HEK293 (cell line): Measurements from ENCODE around the gene ZDHHC14.

ENCODE experiments used
- CTCF ChIA-PET: fragments of 350-600 bp; formaldehyde crosslinking; extraction: SDS; loops from one replicate; lab custom pipeline; 2021; ENCODE audit warnings: antibody characterized with exemption; lab: Yijun Ruan, JAX
- POLR2A ChIA-PET: fragments of 300-600 bp; formaldehyde crosslinking; extraction: SDS; loops from one replicate; lab custom pipeline; 2020; ENCODE audit warnings: antibody characterized with exemption, inconsistent platforms; lab: Yijun Ruan, JAX
- H3K27ac ChIP-seq: fragments of 200-500 bp; sonication (Bioruptor generic); 2 replicates; pipeline ENCODE4 v1.5.1; 2014; ENCODE audit warnings: low read depth, low read length, control low read depth, inconsistent platforms; ENCODE audit errors: extremely low read depth
- H3K36me3 ChIP-seq, 2 experiments: fragments of 200-500 bp in 1 of 2; sonication (Bioruptor generic) in 1 of 2; 1 replicate in 1 of 2; 2 replicates in 1 of 2; pipeline ENCODE4 v1.5.1; 2014 to 2017; ENCODE audit warnings: inconsistent platforms in 2 of 2, low read length in 2 of 2; ENCODE audit not compliant: control insufficient read depth in 2 of 2, insufficient read depth in 1 of 2
- H3K4me1 ChIP-seq: fragments of 200-500 bp; sonication (Bioruptor generic); 2 replicates; pipeline ENCODE4 v1.5.1; 2014; ENCODE audit warnings: mild to moderate bottlenecking, low read length, inconsistent platforms; ENCODE audit not compliant: control insufficient read depth, insufficient read depth
- H3K4me3 ChIP-seq: 2 replicates; pipeline ENCODE4 v1.5.1; 2011; ENCODE audit warnings: low read depth, mild to moderate bottlenecking, control low read depth, low read length, moderate library complexity
- H3K9me3 ChIP-seq: fragments of 200-500 bp; sonication (Bioruptor generic); 2 replicates; pipeline ENCODE4 v1.5.1; 2014; ENCODE audit warnings: low read depth, low read length, inconsistent platforms; ENCODE audit not compliant: control insufficient read depth, insufficient read depth
- SP7 ChIP-seq: fragments of 450-650 bp; formaldehyde crosslinking; IDR thresholded peaks from 2 replicates; pipeline ENCODE4 v1.5.1; 2016; ENCODE audit warnings: missing biosample characterization, missing genetic modification characterization
- ZBTB8A ChIP-seq: fragments of 450-650 bp; formaldehyde crosslinking; IDR thresholded peaks from 2 replicates; pipeline ENCODE4 v1.5.1; 2016; ENCODE audit warnings: missing biosample characterization, missing genetic modification characterization
- ZFP69B ChIP-seq: fragments of 450-650 bp; formaldehyde crosslinking; IDR thresholded peaks from 2 replicates; pipeline ENCODE4 v1.5.1; 2016; ENCODE audit warnings: missing biosample characterization, missing genetic modification characterization
- ZNF16 ChIP-seq: fragments of 450-650 bp; formaldehyde crosslinking; IDR thresholded peaks from 2 replicates; pipeline ENCODE4 v1.5.1; 2016; ENCODE audit warnings: low read depth, missing biosample characterization, missing genetic modification characterization
- ZNF214 ChIP-seq: fragments of 450-650 bp; formaldehyde crosslinking; IDR thresholded peaks from 2 replicates; pipeline ENCODE4 v1.5.1; 2017; ENCODE audit warnings: missing biosample characterization, mild to moderate bottlenecking, missing genetic modification characterization, borderline replicate concordance
- ZNF302 ChIP-seq: fragments of 450-650 bp; formaldehyde crosslinking; IDR thresholded peaks from 2 replicates; pipeline ENCODE4 v1.5.1; 2016; ENCODE audit warnings: missing biosample characterization, missing genetic modification characterization, low read depth
- ZNF335 ChIP-seq: fragments of 450-650 bp; formaldehyde crosslinking; conservative IDR thresholded peaks from 2 replicates; pipeline ENCODE4 v1.5.1; 2016; ENCODE audit warnings: missing biosample characterization, missing genetic modification characterization
- ZNF514 ChIP-seq: fragments of 450-650 bp; formaldehyde crosslinking; IDR thresholded peaks from 2 replicates; pipeline ENCODE4 v1.5.1; 2016; ENCODE audit warnings: missing biosample characterization, missing genetic modification characterization
- ZNF529 ChIP-seq: fragments of 450-650 bp; formaldehyde crosslinking; IDR thresholded peaks from 2 replicates; pipeline ENCODE4 v1.5.1; 2017; ENCODE audit warnings: missing genetic modification characterization, missing biosample characterization; ENCODE audit not compliant: insufficient replicate concordance
- ZNF626 ChIP-seq: fragments of 450-650 bp; sonication (Bioruptor Pico); formaldehyde crosslinking; IDR thresholded peaks from 2 replicates; pipeline ENCODE4 v1.5.1; 2018; ENCODE audit warnings: missing biosample characterization, missing genetic modification characterization, inconsistent platforms
- ZNF707 ChIP-seq: fragments of 450-650 bp; formaldehyde crosslinking; IDR thresholded peaks from 2 replicates; pipeline ENCODE4 v1.5.1; 2016; ENCODE audit warnings: missing biosample characterization, missing genetic modification characterization
- ZNF776 ChIP-seq: fragments of 450-650 bp; formaldehyde crosslinking; IDR thresholded peaks from 2 replicates; pipeline ENCODE4 v1.5.0; 2017; ENCODE audit warnings: missing biosample characterization, missing genetic modification characterization, borderline replicate concordance
- TF ChIP-seq, protein P1 (sequence below): fragments of 450-650 bp; formaldehyde crosslinking; IDR thresholded peaks from 2 replicates; pipeline ENCODE4 v1.5.1; 2017; ENCODE audit warnings: missing biosample characterization, mild to moderate bottlenecking, missing genetic modification characterization, moderate library complexity
- TF ChIP-seq, protein P2 (sequence below): fragments of 450-650 bp; formaldehyde crosslinking; IDR thresholded peaks from 2 replicates; pipeline ENCODE4 v1.5.0; 2017; ENCODE audit warnings: missing biosample characterization, missing genetic modification characterization, borderline replicate concordance
- TF ChIP-seq, protein P3 (sequence below): fragments of 450-650 bp; formaldehyde crosslinking; IDR thresholded peaks from 2 replicates; pipeline ENCODE4 v1.5.1; 2017; ENCODE audit warnings: missing biosample characterization, missing genetic modification characterization
- TF ChIP-seq, protein P4 (sequence below): fragments of 450-650 bp; formaldehyde crosslinking; IDR thresholded peaks from 2 replicates; pipeline ENCODE4 v1.5.1; 2016; ENCODE audit warnings: missing biosample characterization, missing genetic modification characterization
- TF ChIP-seq, protein P5 (sequence below): fragments of 450-650 bp; formaldehyde crosslinking; IDR thresholded peaks from 2 replicates; pipeline ENCODE4 v1.5.1; 2016; ENCODE audit warnings: missing biosample characterization, missing genetic modification characterization, borderline replicate concordance

The ZDHHC14 gene

DNA sequence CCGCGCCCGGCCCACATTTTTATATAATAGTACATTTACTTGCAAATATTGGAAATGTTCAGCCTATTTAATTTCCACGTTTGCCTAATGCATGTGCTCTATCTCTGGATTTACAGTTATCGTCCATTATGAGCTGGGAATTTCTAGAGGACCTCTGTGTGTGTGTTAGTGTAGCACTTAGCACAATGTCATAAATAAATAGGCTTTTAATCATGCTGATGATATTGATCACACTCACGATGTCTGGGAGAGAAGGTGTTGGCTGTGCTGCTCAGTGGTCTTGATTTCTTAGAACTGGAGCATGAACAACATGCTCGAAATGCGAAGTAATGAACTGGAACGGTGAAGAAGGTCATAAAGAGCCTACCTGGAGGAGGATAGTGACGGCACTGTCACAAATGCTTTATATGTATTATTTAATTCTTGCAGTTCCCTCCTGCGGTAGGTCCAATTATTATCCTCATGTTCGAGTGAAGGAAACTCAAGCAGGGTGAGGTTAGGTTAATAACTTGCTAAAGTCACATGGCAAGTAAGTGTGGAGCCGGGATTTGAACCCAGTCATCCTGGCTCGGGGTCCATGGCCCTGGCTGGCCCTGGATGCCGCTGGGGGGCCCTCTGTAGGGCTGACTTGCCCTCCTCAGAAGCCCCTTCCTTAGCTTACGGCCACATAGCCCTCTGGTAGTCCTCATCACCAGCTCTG lies 130.8 kb downstream of the ZDHHC14 start:
- CTCF ChIA-PET, result interaction anchor here (0.6 kb wide), 1 partner anchor 251 kb away, joined by 3 read pairs; no protein-coding TSS in a partner anchor
- POLR2A ChIA-PET, result interaction anchor here (0.7 kb wide), 1 partner anchor 66 kb away, joined by 3 read pairs; no protein-coding TSS in a partner anchor

More for the DNA sequence above, 130.8 kb downstream of the ZDHHC14 start:
- Histone ChIP-seq H3K4me1 (no peaks in the 10 kb centered on the region), H3K36me3 (no peaks in the 10 kb centered on the region), H3K4me3 (no peak overlapping the region), H3K9me3 (no peaks in the 10 kb centered on the region), H3K27ac (no peak overlapping the region)
- TF ChIP-seq, protein P1, sequence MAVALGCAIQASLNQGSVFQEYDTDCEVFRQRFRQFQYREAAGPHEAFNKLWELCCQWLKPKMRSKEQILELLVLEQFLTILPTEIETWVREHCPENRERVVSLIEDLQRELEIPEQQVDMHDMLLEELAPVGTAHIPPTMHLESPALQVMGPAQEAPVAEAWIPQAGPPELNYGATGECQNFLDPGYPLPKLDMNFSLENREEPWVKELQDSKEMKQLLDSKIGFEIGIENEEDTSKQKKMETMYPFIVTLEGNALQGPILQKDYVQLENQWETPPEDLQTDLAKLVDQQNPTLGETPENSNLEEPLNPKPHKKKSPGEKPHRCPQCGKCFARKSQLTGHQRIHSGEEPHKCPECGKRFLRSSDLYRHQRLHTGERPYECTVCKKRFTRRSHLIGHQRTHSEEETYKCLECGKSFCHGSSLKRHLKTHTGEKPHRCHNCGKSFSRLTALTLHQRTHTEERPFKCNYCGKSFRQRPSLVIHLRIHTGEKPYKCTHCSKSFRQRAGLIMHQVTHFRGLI, result no peak
- TF ChIP-seq ZNF335 (tag by site-specific recombination) (no peak), ZNF302 (tag by site-specific recombination) (no peak), SP7 (tag by site-specific recombination) (no peak), ZNF626 (tag by site-specific recombination) (no peak), ZNF529 (no peak), ZNF16 (tag by site-specific recombination) (no peak), ZNF707 (tag by site-specific recombination) (no peak), ZNF514 (tag by site-specific recombination) (no peak), ZNF214 (tag by site-specific recombination) (no peak), ZFP69B (tag by site-specific recombination) (no peak), ZNF776 (tag by site-specific recombination) (no peak), ZBTB8A (tag by site-specific recombination) (no peak)
- TF ChIP-seq, protein P2, sequence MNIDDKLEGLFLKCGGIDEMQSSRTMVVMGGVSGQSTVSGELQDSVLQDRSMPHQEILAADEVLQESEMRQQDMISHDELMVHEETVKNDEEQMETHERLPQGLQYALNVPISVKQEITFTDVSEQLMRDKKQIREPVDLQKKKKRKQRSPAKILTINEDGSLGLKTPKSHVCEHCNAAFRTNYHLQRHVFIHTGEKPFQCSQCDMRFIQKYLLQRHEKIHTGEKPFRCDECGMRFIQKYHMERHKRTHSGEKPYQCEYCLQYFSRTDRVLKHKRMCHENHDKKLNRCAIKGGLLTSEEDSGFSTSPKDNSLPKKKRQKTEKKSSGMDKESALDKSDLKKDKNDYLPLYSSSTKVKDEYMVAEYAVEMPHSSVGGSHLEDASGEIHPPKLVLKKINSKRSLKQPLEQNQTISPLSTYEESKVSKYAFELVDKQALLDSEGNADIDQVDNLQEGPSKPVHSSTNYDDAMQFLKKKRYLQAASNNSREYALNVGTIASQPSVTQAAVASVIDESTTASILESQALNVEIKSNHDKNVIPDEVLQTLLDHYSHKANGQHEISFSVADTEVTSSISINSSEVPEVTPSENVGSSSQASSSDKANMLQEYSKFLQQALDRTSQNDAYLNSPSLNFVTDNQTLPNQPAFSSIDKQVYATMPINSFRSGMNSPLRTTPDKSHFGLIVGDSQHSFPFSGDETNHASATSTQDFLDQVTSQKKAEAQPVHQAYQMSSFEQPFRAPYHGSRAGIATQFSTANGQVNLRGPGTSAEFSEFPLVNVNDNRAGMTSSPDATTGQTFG (tag by site-specific recombination), result no peak
- TF ChIP-seq, protein P3, sequence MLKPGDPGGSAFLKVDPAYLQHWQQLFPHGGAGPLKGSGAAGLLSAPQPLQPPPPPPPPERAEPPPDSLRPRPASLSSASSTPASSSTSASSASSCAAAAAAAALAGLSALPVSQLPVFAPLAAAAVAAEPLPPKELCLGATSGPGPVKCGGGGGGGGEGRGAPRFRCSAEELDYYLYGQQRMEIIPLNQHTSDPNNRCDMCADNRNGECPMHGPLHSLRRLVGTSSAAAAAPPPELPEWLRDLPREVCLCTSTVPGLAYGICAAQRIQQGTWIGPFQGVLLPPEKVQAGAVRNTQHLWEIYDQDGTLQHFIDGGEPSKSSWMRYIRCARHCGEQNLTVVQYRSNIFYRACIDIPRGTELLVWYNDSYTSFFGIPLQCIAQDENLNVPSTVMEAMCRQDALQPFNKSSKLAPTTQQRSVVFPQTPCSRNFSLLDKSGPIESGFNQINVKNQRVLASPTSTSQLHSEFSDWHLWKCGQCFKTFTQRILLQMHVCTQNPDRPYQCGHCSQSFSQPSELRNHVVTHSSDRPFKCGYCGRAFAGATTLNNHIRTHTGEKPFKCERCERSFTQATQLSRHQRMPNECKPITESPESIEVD (tag by site-specific recombination), result no peak
- TF ChIP-seq, protein P4, sequence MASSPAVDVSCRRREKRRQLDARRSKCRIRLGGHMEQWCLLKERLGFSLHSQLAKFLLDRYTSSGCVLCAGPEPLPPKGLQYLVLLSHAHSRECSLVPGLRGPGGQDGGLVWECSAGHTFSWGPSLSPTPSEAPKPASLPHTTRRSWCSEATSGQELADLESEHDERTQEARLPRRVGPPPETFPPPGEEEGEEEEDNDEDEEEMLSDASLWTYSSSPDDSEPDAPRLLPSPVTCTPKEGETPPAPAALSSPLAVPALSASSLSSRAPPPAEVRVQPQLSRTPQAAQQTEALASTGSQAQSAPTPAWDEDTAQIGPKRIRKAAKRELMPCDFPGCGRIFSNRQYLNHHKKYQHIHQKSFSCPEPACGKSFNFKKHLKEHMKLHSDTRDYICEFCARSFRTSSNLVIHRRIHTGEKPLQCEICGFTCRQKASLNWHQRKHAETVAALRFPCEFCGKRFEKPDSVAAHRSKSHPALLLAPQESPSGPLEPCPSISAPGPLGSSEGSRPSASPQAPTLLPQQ (tag by site-specific recombination), result no peak
- TF ChIP-seq, protein P5, sequence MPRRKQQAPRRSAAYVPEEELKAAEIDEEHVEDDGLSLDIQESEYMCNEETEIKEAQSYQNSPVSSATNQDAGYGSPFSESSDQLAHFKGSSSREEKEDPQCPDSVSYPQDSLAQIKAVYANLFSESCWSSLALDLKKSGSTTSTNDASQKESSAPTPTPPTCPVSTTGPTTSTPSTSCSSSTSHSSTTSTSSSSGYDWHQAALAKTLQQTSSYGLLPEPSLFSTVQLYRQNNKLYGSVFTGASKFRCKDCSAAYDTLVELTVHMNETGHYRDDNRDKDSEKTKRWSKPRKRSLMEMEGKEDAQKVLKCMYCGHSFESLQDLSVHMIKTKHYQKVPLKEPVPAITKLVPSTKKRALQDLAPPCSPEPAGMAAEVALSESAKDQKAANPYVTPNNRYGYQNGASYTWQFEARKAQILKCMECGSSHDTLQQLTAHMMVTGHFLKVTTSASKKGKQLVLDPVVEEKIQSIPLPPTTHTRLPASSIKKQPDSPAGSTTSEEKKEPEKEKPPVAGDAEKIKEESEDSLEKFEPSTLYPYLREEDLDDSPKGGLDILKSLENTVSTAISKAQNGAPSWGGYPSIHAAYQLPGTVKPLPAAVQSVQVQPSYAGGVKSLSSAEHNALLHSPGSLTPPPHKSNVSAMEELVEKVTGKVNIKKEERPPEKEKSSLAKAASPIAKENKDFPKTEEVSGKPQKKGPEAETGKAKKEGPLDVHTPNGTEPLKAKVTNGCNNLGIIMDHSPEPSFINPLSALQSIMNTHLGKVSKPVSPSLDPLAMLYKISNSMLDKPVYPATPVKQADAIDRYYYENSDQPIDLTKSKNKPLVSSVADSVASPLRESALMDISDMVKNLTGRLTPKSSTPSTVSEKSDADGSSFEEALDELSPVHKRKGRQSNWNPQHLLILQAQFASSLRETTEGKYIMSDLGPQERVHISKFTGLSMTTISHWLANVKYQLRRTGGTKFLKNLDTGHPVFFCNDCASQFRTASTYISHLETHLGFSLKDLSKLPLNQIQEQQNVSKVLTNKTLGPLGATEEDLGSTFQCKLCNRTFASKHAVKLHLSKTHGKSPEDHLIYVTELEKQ, result no peak
